VCaP (cell line): Measurements from ENCODE around the gene PTGER4.

Source experiments
- H3K27ac ChIP-seq: fragments of 450-650 bp; 2 replicates; pipeline ENCODE4 v1.5.1; 2017
- TF ChIP-seq, protein P1 (sequence below): fragments of 450-650 bp; conservative IDR thresholded peaks from 2 replicates; pipeline ENCODE4 v1.5.1; 2017; ENCODE audit warnings: mild to moderate bottlenecking, moderate library complexity

Gene PTGER4

DNA sequence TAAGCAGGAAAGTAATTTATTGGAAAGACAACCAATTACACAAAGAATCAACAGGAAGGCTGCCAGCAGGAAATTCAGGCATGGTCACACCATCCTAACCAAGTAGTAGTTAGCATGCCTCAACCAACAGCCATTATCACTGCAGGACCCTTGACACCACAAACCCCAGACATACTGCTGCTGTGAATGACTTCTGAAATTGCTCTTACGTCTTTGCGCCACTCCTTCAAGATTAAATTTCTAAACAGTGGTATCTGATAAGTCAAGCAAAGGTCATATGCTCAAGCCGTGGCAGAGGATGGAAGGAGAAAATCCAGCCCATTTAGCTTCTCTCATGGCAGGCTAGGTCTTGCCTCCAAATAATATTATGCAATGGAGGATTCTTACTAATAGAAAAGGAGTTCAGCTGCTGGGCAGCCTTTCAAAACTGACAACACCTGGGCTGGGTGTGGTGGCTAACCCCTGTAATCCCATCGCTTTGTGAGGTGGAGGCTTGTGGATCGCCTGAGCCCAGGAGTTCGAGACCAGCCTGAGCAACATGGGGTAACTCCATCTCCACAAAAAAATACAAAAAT is 5.0 kb upstream of the PTGER4 start:
- no peak overlapping the region for H3K27ac ChIP-seq
- TF ChIP-seq, protein P1, sequence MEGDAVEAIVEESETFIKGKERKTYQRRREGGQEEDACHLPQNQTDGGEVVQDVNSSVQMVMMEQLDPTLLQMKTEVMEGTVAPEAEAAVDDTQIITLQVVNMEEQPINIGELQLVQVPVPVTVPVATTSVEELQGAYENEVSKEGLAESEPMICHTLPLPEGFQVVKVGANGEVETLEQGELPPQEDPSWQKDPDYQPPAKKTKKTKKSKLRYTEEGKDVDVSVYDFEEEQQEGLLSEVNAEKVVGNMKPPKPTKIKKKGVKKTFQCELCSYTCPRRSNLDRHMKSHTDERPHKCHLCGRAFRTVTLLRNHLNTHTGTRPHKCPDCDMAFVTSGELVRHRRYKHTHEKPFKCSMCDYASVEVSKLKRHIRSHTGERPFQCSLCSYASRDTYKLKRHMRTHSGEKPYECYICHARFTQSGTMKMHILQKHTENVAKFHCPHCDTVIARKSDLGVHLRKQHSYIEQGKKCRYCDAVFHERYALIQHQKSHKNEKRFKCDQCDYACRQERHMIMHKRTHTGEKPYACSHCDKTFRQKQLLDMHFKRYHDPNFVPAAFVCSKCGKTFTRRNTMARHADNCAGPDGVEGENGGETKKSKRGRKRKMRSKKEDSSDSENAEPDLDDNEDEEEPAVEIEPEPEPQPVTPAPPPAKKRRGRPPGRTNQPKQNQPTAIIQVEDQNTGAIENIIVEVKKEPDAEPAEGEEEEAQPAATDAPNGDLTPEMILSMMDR: no peak

DNA sequence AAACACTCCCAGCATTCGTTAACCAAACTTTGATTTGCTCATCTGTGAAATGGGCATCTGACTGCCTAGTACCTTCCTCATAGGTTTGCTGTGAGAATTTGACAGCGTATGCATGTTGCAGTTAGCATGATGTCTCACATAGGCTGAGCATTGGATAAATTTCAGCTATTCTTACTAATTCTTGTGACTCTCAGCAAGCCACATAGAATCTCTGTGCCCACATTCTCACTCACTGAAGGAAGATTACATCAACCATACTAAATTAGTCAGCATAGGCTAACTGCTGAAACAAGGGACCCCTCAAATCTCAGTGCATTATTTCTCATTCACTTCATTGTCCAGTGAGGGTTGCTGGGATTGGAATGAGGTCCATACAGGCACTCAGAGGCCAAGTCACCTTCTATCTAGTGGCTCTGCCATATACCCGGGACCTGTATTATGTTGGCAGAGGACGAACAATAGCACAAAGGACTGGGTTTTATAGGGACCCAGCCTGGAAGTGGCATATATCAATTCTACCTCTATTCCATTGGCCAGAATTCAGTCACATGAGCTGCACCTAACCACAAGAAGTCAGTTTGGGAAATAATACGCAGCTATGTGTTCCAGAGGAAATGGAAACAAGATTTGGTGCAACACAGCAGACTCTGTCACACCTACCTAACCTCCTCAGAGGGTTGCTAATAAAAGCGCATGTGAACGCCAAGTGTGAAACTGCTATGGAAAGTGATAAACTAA is 4.2 kb upstream of the PTGER4 start:
- no peak overlapping the region for H3K27ac ChIP-seq
- TF ChIP-seq, protein P1: no peak

DNA sequence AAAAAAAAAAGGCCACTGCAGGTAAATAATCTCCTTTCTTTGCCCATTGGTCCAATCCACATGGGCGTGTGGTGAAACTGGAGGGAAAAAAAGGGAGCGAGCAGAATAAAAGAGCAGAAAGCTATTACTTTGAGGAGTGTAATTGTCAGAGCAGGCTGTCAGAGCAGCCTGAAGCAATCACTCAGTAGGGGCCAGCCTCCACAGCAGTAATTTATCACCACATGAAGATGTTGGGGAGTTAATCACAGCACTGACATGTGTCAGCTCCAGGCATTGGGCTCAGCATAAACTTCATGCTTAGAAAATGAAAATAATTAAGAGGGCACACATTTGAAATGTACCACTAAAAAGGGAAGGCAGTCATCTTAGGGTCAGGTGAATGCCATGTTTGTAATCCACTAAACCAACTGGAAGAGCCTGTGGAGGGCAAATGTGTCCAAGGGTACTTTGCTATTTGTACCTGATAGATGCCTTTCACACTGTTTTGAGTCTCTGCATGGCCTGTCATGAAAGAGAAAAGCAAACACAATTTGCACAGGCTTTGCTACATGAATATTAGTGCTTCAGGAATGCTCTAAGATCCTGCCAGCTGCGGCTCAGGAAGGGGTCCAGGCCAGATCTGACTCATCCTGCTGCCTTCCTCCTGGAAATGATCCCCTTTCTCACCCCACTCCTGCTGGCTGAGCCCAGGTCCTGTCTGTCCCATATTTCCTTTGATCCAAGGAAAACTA is 2.9 kb upstream of the PTGER4 start:
- TF ChIP-seq, protein P1: no peak
- H3K27ac ChIP-seq: peak overlapping the region; percentile 89

GRCh38 chr5:40677456-40677855 is 2.3 kb upstream of the PTGER4 start:
- TF ChIP-seq, protein P1: no peak
- H3K27ac ChIP-seq: peak overlapping the region; percentile 89

DNA sequence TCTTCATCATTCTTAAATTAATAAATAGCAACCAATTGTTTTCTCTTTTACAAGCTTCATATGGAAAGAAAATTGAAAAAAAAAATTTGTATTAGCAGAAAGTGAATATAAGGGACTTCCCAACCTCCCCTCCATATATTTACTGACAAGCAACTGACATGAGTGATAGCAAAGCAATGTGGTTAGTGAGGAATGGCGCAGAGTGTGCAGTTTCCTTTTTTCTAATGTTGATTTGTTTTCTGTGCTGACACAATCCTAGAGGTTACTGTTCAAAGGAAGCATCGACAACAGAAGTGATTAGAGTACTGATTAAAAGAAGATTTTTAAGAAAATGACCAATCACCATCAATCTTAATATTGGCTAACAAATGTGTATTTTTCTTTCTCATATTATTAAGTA is 1.7 kb upstream of the PTGER4 start:
- H3K27ac ChIP-seq: peak overlapping the region; percentile 89

DNA sequence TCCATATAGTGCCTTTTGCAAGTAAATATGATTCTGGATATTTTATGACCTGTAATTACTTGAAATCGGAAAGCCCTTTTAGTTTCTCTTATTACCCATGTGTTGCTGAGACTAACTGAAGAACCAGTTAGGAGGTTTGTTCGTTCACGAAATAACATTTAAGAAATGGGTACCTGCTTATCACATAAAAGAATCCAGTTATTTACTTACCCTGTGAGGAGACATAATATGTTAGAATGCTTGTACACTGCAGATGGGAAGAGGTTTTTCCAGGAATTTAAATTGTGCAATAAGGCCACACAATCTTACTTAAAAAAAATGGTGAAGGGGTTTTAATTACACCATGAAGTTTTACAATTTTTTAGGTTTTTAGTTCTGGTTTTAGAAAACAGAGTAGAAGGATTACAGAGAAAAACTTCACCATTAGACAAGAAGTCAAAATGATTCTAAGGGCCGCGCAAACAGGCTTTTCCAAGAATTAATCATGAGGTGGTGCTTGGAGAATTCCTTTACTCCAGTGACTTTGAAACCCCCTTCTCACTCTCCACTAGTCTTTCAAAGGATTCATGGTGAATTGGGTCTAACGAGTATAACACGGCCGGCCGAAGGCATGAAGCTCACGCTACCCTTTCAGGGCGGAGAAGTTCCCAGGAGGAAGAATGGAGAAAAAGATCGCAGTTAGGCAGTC is 1.1 kb upstream of the PTGER4 start:
- peak overlapping the region; percentile 89 for H3K27ac ChIP-seq
- TF ChIP-seq, protein P1: no peak

More for the DNA sequence above, 1.7 kb upstream of the PTGER4 start:
- TF ChIP-seq, protein P1: no peak
